ENCODE data around the gene BBS9. TPM values are rescaled to one million over a fixed set of nuclear protein-coding genes. Genes with fewer than 3 reads are reported as not detected.

Gene BBS9
- total RNA-seq, 1 donor from 2014 or later, result 22.6 TPM

GRCh38 chr7:33640741-33641140 is 511.4 kb downstream of the BBS9 start:
- H3K4me3 Mint-ChIP-seq (ENCODE audit: unreplicated experiment), result no peak overlapping the region
- no peaks in the 10 kb centered on the region for H3K27me3 Mint-ChIP-seq (ENCODE audit: unreplicated experiment)
- no peaks in the 10 kb centered on the region for H3K9me3 Mint-ChIP-seq (ENCODE audit: unreplicated experiment)
- H3K36me3 Mint-ChIP-seq (ENCODE audit: unreplicated experiment), result peaks cover 9% of the 10 kb centered on the region
- H3K27ac Mint-ChIP-seq (ENCODE audit: unreplicated experiment), result no peak overlapping the region
- no peak for TF ChIP-seq CTCF (IDR thresholded peaks at IDR 0.05)
- H3K4me1 Mint-ChIP-seq (ENCODE audit: unreplicated experiment), result peaks cover 29% of the 10 kb centered on the region
- DNase-seq (ENCODE audit: extremely low spot score, unreplicated experiment), result no peak

- DNase-seq (ENCODE audit: extremely low spot score, unreplicated experiment), result no peak
- Mint-ChIP-seq H3K9me3 (ENCODE audit: unreplicated experiment) (no peaks in the 10 kb centered on the region), H3K4me3 (ENCODE audit: unreplicated experiment) (no peak overlapping the region), H3K27me3 (ENCODE audit: unreplicated experiment) (no peaks in the 10 kb centered on the region), H3K4me1 (ENCODE audit: unreplicated experiment) (peaks cover 31% of the 10 kb centered on the region), H3K36me3 (ENCODE audit: unreplicated experiment) (peaks cover 9% of the 10 kb centered on the region), H3K27ac (ENCODE audit: unreplicated experiment) (no peak overlapping the region)
- TF ChIP-seq CTCF (IDR thresholded peaks at IDR 0.05), result no peak
These were observed 512.9 kb downstream of the BBS9 start for GRCh38 chr7:33642312-33642711.

DNA sequence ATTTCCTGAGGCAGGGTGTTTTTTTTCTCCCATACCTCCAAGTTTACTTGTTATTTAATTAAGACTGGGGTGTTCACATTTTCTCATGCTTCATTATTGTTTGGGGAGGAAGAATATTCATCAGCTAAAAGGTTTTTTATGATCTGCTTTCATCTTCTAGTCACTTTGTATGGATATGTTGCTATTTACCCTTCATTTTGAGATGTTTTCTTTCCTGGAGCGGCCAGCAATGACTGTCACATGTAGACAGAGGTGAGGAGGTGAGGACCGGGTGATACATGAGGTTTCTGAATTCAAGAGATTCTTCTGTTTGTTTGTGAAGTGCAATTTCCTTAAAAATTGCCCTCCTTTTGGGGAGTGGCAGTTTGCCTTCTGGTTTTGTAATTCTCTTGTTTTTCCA is 514.2 kb downstream of the BBS9 start:
- Mint-ChIP-seq H3K4me3 (ENCODE audit: unreplicated experiment) (no peak overlapping the region), H3K4me1 (ENCODE audit: unreplicated experiment) (peaks cover 31% of the 10 kb centered on the region)

DNA sequence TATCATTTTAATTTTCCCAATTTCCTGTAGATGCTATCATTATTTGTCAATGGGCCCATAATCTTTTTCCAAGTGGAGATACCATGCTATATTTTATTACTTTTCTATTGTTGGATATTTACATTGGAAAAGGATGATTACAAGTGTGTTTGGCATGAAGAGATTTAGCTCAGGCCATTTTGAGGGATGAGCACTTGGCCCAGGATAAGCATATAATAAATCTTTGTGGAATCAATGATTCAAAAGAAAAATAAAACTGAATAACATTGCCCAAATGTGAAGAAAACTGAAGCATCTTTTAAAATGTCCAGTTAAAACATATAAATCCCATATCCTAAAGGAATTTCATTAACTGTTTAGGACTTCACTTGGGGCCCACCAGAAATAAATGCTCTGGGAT is 515.1 kb downstream of the BBS9 start:
- DNase-seq (ENCODE audit: extremely low spot score, unreplicated experiment), result no peak
- peaks cover 5% of the 10 kb centered on the region for H3K36me3 Mint-ChIP-seq (ENCODE audit: unreplicated experiment)

More for the DNA sequence above, 514.2 kb downstream of the BBS9 start:
- Mint-ChIP-seq H3K36me3 (ENCODE audit: unreplicated experiment) (peaks cover 5% of the 10 kb centered on the region), H3K27me3 (ENCODE audit: unreplicated experiment) (no peaks in the 10 kb centered on the region), H3K9me3 (ENCODE audit: unreplicated experiment) (peaks cover 4% of the 10 kb centered on the region), H3K27ac (ENCODE audit: unreplicated experiment) (no peak overlapping the region)
- DNase-seq (ENCODE audit: extremely low spot score, unreplicated experiment), result no peak
- no peak for TF ChIP-seq CTCF (IDR thresholded peaks at IDR 0.05)

GRCh38 chr7:33645104-33645503 is 515.7 kb downstream of the BBS9 start:
- Mint-ChIP-seq H3K27me3 (ENCODE audit: unreplicated experiment) (no peaks in the 10 kb centered on the region), H3K27ac (ENCODE audit: unreplicated experiment) (no peak overlapping the region), H3K36me3 (ENCODE audit: unreplicated experiment) (peaks cover 5% of the 10 kb centered on the region), H3K4me1 (ENCODE audit: unreplicated experiment) (peaks cover 21% of the 10 kb centered on the region), H3K9me3 (ENCODE audit: unreplicated experiment) (peaks cover 4% of the 10 kb centered on the region), H3K4me3 (ENCODE audit: unreplicated experiment) (no peak overlapping the region)
- DNase-seq (ENCODE audit: extremely low spot score, unreplicated experiment), result no peak
- no peak for TF ChIP-seq CTCF (IDR thresholded peaks at IDR 0.05)

More for the DNA sequence above, 515.1 kb downstream of the BBS9 start:
- Mint-ChIP-seq H3K4me1 (ENCODE audit: unreplicated experiment) (peaks cover 25% of the 10 kb centered on the region), H3K4me3 (ENCODE audit: unreplicated experiment) (no peak overlapping the region), H3K9me3 (ENCODE audit: unreplicated experiment) (peaks cover 4% of the 10 kb centered on the region), H3K27ac (ENCODE audit: unreplicated experiment) (no peak overlapping the region), H3K27me3 (ENCODE audit: unreplicated experiment) (no peaks in the 10 kb centered on the region)
- no peak for TF ChIP-seq CTCF (IDR thresholded peaks at IDR 0.05)
